Stimulated activated CD4-positive, alpha-beta T cell treated with anti-CD3 and anti-CD28 coated beads, Interleukin-2, amount 100 ng/mL, for 48 hours (primary cell): ENCODE results near the gene TTC6.
A peak's percentile ranks its signal among the peaks of the same experiment; 100 is the strongest.

Experiments
- DNase-seq, 2 donors: peaks; one replicate each; pipeline ENCODE4 v3.0.0-alpha.2; 2020

The TTC6 gene

DNA sequence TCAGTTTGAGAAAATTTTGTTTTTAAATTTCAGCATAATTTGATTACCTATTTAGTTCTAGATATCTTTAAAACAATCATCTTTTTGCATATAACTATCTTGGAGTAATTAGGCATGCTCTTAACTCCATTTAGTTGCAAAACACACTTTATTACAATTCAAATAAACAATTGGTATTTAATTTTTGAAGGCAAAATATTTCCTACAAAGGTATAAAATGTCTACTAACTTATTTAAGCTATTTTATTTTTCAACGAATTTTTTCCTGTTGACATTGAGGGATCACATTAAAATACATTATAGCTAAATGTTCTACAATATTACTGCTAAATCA is 8.7 kb upstream of the TTC6 start:
- DNase-seq: no peak

DNA sequence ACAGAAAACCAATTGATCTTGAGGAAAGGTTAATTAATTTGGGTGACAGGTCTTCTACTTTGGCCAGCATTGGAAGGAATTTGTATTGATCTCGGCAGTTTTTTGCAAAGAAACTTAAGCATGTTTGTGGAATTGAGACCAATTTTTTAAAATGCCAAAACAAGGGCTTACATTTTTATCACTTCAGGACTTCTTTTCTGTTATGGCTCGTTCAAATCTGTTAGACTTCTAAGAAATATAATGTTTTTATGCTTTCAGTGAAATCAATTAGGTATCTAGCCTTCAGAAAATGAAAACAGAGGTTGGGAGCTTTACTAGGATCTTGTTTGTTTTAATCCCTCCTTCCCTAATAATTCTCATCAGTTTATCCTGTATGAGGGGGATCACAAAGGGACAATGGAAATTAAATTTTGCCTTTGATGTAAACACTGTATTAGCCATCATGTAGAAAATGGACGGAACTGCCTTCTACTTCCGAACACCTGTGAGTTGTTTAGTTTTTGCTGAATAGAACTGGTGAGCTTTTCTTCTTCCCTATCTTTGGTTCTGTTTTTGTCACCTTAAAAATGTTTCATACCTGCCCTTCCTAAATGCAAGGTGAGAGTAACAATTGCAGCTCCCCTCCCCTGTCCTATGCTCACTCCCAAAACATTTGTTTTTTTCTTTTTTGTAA is 8.2 kb upstream of the TTC6 start:
- no peak for DNase-seq

DNA sequence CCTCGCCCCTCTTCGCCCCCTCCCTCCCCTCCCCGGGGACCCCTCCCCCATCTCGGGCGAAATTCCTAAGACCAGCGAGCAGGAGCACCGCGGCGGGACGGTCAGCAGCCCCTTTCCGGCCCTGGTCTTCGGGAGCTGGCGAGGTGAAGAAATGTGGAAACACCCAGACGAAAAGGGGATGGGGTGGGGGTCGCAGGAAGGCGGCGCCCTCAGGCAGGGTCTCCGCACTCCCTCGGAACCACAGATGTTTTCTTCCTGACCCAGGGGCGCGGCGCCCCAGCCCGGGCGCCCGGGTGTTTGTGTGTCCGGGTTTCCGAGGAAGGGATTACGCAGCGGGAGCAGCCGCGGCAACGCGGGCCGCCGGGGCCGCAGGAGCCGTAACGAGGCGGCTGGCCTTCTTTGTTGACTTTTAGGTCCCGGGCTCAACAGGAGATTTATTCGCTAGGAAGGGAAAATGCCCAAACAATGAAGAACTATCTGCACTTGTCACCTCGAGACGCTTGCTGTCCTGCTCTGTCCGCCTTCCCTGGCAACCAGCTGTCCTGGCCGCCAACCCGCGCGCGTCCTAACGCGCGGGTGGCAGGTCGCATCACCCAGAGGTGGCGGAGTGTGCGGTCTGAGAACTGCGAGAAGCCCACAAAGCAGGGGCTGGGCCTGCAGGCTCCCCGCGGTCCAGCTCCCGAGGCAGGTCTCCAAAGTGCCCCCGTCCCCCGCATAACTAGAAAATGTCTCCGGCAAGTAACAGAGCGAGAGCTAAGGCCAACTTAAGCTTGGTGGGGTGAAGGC is 7.4 kb upstream of the TTC6 start:
- no peak for DNase-seq

DNA sequence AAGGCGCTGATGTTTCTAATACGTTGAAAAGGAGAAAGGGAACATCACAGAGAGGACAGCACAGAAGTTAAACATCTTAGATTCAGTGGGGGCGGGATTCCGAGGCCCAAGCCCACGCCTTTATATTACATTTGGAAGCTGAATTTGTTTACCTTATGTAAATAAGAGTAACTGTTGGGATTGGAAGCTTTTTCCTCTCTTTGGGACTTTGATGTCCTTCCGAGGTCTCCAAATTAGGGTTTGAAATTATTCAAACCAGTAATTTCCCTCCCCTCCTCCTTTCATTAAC is 6.8 kb upstream of the TTC6 start:
- DNase-seq: no peak

DNA sequence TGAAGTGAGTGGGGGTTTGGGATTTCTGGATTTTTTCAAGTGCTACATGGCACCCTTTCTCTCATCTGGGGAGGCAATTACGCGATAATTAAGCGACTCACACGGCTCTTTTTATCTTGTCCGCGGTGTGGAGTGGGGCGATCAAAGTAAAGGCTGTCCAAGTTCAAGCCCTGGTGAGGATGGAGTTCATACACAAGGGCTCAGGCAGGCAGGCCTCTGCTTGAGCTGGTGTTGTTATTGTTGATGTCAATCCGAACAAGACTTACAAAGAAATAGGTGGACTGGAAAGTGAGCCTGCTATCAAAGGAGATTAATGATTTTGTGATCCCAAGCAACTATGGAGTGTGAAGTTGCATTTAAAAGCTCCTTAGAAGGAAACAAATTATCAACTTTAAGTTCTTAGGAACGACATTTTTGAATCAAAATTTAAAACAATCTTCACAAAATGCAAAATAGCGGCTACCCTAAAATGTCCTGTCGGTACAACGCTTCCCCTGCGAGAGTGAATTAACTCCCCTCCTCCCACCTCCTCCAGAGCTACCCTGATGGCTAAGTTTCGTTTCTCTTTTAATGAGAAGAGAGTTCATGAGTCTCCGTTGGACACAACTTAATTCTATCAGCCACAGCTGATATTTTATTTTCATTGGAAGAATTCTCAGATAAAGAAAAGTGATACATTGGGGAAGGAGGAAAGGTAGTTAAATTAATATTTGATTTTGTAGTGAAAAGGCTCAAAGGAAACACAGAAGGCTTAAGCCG is 6.3 kb upstream of the TTC6 start:
- no peak for DNase-seq

DNA sequence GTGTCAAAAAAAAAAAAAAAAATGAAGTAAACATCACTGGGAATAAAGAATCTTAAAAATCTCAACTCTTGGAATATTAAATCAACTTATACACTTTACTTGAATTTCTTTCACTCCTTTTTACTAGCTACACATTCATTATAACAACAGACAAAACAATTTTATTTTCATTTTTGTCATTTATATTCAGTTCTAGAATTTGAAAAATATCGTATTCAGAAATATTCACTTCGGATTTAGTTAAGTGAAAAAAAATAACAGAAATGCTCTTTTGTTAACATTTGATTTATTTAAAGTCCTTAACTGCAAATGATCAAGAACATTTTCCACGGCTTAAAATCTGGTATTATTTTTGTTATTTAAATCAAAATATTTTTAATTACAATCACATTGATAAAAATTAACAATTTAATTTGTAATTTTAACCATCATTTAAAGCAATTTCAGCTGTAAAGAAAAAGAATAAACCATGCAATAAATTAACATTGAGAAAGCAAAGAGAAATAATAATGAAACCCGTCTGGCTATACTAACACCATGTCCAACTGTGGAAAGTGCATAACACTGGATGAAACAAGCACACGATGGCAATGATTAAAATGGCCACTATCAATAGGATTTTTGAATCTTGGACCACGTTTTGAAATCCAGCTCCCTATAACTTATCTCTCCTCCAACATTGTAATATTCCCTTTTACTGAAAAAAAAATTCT is 5.6 kb upstream of the TTC6 start:
- DNase-seq: no peak

DNA sequence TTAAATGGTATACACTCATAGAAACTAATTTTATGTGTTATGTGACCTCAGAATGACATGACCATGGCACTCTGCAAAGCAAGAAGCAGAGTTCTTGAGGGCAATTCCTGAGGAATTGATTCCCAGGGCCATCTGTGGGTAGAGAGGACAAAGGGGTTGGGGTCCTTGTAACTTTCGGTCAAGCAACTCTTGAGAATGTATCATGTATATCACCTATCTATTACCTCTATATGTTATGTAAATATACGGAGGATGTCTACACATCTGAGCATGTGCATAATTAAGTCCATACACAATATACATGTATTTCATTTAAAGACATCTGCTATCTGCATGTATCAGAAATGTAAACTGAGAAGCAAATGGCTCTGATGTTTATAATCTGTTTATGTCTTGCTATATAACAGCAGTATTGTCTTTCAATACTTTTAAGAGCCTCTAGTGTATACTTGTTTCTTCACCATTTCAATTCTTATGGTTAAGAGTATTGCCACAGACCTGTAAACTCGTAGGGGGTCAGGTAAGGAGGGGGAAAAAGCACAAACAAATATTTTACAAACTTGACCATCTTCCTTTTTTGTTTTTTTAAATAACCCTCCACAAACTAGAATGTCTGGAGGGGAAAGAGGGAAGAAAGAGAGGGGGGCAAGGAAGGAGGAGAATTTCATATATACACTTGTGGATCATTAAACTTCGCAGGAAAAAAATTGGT is 4.8 kb upstream of the TTC6 start:
- no peak for DNase-seq

DNA sequence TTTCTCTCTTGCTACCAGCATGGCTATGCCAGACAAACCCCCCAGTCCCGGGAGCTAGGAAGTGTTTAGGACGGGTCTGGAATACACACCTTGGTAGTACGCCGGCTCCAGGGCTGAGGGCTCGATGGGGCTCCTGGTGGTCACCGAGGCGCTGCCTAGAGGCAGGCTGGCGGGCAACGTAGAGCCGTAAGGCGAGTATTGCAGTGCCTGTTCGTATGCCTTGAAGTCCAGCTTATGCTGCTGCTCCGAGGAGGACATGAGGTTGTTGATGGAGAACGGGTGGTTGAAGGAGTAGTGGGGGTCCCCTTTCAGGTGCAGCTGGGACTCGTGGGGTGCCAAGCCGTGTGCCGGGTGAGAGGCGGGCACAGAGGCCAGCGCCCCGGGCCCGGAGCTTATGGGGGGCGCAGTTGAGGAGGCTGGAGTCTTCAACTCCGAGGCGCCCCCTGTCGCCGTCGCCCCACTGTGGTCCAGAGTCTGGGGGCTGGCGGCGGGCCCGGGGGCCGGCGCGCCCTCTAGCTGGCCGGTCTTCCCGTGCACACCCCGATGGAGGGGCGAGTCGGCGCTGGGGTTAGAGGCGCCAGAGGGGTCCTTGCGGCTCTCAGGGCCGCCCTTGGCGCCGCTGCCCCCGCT is 4.0 kb upstream of the TTC6 start:
- no peak for DNase-seq

DNA sequence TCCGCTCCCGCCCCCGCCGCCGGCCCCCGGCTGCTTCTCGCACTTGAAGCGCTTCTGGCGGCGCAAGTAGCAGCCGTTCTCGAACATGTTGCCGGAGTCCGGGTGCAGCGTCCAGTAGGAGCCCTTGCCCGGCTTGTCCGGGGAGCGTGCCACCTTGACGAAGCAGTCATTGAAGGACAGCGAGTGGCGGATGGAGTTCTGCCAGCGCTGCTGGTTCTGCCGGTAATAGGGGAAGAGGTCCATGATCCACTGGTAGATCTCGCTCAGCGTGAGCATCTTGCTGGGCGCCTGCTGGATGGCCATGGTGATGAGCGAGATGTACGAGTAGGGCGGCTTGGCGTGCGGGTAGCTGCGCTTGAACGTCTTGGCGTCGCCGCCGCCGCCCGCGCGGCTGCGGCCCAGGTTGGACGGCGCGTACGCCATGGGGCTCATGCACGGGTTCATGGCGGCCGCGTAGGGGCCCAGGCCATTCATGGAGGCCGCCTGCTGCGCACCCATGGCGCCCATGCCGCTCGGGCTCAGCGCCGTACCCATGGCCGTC is 3.4 kb upstream of the TTC6 start:
- no peak for DNase-seq

DNA sequence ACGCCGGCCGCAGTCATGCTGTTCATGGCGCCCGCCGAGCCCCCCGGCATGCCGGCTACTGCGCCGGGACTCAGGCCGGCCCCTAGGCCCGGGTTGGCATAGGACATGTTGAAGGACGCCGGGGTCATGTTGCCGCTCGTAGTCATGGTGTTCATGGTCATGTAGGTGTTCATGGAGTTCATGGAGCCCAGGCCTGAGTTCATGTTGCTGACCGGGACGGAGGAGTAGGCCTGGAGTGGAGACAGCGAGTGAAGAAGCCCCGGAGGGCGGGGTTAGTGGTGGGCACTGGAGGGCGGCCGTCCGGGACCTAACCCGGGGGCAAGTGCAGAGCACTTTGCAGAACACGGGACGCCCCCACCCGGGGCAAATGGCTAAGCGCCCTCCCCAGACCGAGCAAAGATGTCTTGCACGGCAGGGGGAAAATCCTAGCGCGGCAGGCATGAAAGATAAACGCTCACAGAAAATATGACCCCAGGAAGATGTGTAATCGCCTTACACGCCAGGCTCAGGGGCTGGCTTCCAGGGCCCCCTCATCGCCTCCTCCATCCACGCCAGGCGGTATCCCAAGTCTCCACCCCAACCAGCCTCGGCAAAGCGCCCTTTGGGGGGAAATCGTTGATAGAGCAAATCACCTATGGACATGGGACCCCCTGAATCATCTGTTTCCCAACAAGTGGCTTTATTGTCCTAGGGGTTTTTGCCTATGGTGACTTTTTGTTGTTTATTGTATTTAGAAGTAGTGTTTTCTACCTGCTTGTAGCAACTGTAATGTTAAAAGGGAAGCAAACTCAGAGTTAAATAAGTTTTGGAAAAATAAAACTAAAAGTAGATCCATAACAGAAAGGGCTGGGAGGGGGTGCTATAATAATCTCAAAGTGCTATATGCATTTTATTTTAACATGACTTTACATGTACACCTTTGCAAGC is 2.7 kb upstream of the TTC6 start:
- DNase-seq: no peak

DNA sequence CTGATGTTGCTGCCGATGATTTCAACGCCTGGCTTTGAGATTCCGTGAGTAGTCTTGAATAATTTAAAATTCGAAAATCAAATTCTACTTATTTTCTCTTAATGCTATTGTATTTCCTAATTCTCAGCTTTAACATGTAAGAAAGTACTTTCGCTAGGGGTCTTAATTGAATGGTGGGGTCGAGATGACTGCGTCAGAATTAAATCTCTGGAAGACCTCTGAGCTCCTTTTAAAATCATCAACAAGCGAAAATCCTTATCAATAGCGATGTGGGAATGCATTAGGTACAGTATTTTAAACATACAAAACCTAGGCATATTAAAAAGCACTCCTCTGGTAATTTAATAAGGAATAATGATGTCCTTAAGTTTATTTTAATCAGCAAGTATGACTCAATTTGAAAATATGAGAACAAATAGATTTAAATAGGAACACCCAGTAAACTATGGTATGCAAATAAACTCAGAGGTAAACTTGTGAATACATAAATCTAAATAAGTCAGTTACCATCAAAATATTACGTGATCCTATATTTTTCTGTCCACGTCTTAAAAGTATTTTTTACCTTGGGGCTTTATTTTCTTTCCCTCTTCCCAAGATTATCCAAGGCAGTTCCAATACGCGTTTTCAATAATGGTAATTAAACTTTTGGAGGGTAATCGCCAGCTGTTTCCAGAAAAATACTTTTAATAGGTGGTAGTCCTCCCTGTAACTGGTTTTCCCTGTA is 1.8 kb upstream of the TTC6 start:
- no peak for DNase-seq

DNA sequence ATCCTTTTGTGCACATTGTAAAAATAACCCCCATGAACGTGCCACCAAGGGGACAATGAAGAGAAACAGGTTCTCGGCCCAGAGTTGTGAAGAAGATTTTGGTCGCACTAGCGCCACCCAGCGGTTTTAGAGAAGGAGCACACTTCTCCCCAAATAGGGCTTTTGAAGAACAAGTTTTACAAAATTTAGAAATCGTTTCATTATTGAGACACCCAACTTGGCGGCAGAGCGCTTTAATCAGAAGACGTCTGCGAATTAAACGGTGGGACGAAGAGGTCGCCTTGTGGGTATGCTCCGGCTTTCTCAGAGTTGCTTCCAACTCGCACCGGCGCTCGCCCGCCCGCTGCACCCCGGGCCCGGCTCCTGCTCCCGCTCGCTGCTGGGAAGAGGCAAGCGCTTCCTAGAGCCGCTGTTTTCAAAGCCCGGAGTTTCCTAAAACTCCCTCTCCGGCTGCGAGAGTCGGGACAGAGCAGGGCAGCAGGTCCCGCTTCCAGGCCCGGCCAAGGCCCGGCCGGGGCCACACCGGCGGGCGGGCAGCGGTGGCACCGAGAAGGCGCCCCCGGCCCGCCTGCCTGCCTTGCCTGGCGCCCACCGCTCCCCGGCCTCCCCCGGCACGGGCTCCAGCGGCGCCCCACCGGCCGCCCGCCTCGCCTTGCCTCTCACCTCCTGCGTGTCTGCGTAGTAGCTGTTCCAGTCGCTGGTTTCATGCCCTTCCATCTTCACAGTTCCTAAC is 1.0 kb upstream of the TTC6 start:
- DNase-seq: peak in 1 of 2 donors; percentile 39

DNA sequence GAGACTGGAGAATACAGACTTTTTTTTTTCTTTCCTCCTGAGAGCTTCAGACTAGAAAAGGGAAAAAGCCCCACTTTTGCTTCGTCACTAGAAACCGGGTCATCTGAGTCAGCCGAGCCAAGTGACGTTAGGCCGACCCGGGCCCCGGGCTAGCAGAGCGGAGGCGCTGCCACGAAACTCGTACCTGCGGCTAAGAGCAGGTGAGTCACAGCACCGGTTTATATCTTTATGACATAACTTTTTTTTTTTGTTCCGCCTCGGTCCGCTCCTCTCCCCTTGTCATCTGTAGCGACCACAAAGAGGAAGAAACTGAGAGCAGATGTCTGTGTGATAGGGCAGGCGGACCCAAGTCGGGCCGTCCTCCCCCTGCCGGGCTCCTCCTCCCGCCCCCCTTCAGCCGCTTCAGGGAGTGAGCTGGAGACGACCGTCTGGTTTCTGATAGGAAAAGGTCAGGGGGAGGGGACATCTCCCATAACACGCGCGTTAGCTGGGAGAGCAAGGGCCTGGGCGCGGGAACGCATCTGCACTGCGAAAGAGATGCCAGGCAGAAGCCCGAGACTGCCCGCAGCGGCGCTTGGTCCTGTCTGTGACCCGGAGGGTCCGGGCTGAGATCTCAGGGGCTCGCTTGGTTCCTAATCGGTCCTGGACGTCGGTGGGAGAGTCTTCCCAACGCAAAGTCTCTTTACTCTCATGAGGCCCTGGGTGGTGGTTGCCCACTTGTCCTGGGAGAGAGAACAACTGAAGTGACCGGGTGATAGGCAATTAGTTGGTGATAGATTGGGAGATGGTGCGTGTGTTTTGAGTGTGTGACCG is 586 bp downstream of the TTC6 start:
- peak; percentile 56 to 60 for DNase-seq

DNA sequence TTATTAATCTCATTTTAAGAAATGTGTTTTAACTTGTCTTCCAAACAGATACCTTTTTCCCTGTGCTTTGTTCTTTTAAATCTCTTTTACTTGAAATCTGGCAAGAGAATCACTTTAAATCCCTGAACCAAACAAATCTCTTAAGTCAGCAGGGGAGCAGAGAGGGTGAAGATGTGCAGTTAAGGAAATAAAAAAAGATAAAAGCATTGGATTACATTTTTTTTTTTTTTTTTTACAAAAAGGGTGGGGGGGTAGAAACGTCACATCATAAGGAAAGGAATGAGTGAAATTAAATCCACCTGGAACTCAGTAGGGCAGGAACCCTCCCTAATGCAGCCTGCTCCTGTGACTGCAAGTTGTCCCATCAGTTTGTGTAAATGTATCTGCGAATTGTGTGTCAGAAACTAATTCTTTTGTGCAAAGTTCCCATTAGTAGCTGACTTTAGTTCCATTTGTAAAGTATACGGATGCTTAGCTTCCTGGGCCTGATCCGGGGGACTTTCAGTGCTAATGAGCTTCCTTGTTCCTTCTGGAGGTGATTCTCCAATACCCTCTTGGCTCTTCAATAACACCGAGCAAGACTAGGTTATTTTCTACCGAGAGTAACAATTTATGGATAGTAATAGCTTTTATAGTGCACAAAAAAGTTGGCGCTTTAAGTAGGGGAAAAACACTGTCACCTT is 1.5 kb downstream of the TTC6 start:
- no peak for DNase-seq

DNA sequence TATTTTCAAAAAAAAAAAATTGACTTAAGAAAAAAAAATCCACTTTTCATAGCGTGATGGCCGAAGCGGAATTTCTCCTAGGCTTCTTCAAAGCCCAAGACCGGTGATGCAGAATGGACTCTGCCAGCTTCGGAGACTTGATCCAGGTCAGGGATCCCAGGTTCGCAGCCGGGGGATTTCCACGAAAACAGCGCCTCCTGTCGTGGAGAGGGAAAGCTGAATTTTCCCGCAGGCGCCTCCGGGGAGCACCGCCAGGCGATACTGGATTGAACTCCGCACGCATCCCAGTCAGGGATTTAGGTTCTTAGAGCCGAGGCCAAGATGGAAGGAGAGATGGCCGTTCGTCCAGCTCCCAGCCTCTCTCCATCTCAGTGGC is 2.1 kb downstream of the TTC6 start:
- DNase-seq: no peak

DNA sequence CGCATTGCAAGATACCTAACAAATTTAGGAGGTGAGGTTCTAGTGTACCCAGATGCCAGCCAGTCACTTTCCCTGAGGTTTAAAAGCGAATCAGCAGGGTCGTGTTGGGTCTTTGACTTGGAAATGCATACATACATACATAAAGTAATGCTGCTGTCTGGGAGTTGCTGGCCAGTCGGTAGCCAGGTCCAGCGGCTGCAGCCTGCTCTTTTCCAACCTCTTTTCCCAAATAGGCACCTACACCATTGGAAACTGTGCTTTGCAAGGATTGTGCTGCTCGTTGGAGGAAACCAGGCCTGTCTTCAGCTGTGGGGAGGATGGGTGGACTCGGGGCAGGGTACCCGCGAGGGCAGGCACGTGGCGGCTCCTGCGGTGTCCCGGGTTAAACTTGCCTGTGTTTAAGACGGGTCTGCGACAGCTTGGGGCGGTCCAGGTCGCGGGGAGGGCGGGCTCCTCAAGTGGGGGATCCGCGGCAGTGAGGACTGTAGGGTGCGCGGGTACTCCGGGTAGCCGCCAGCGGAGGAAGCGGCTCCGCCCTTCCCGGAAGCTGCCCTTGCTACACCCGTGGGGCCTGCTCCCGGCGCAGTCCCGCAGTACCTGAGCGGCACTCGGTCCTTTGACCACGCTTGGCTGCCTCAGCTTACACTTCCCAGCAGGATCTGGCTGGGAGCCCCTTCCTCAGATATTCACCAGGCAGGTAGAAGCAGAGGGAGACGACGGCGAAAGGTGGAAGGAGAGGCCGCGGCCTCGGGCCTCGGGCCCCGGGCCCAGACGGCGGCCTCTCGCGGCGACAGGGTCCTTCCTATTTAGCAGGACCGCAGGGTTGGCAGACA is 2.7 kb downstream of the TTC6 start:
- no peak for DNase-seq
